A549 (cell line): ENCODE measurements around the gene MTPN. TPM values are rescaled to one million over a fixed set of nuclear protein-coding genes. Genes with fewer than 3 reads are reported as not detected.

Experiments
- ATAC-seq, 2 experiments: fragments of 200-7000 bp in 1 of 2; fragments of >200 bp in 1 of 2; cut with Nextera tagmentation in 1 of 2; cut with Tn5 transposase in 1 of 2; 3 replicates each; pipeline versions ENCODE4 v1.8.0 to v1.9.1; 2018 to 2020; ENCODE audit warnings: mild to moderate bottlenecking in 1 of 2, moderate library complexity in 1 of 2
- CTCF ChIA-PET: fragments of 300-600 bp; sonication (Branson Sonifier 250); formaldehyde crosslinking; extraction: SDS; loops from one replicate; lab custom pipeline; 2021; ENCODE audit warnings: antibody characterized with exemption, inconsistent platforms; lab: Yijun Ruan, JAX
- POLR2A ChIA-PET: fragments of 350-600 bp; formaldehyde crosslinking; extraction: SDS; loops from one replicate; lab custom pipeline; 2021; ENCODE audit warnings: antibody characterized with exemption, inconsistent platforms; lab: Yijun Ruan, JAX
- DNase-seq, 2 experiments: peaks; one replicate each; pipeline versions ENCODE4 v3.0.0 to v3.0.0-alpha.2; 2011 to 2016; ENCODE audit warnings: low read depth in 1 of 2, low spot score in 1 of 2
- FAIRE-seq: peaks from 2 replicates; lab custom pipeline; 2011; peaks lifted over from hg19 to GRCh38; lab: Jason Lieb, UNC
- H3K27ac ChIP-seq, 2 experiments: fragments of >200 bp; sonication (Bioruptor Twin); formaldehyde crosslinking; 3 replicates each; pipeline ENCODE4 v1.5.1; 2016 to 2017
- H3K4me1 ChIP-seq: fragments of >200 bp; sonication (Bioruptor Twin); formaldehyde crosslinking; 3 replicates; pipeline ENCODE4 v1.6.1; 2016
- H3K4me2 ChIP-seq: fragments of >200 bp; sonication (Bioruptor Twin); formaldehyde crosslinking; 3 replicates; pipeline ENCODE4 v1.6.1; 2016
- H3K4me3 ChIP-seq: fragments of >200 bp; sonication (Bioruptor Twin); formaldehyde crosslinking; 3 replicates; pipeline ENCODE4 v1.5.1; 2016
- H3K9me3 ChIP-seq: fragments of >200 bp; sonication (Bioruptor Twin); formaldehyde crosslinking; 3 replicates; pipeline ENCODE4 v1.6.1; 2016
- BHLHE40 ChIP-seq: IDR thresholded peaks from 2 replicates; pipeline ENCODE4 v1.6.1; 2012; ENCODE audit warnings: low read depth, low read length, inconsistent platforms
- CHD4 ChIP-seq: fragments of 200-600 bp; sonication (generic); IDR thresholded peaks from 2 replicates; pipeline ENCODE4 v1.6.1; 2016; ENCODE audit warnings: antibody characterized with exemption, mild to moderate bottlenecking, borderline replicate concordance
- ESRRA ChIP-seq: fragments of 150-350 bp; IDR thresholded peaks from 2 replicates; pipeline ENCODE4 v1.6.1; 2014; ENCODE audit warnings: mild to moderate bottlenecking, low read length, borderline replicate concordance
- FOSB ChIP-seq: fragments of 250-450 bp; sonication (Bioruptor Pico); IDR thresholded peaks from 2 replicates; pipeline ENCODE4 v1.5.0; 2020; ENCODE audit warnings: mild to moderate bottlenecking, moderate library complexity
- FOXS1 ChIP-seq: fragments of 250-450 bp; sonication (Bioruptor Pico); IDR thresholded peaks from 2 replicates; pipeline ENCODE4 v1.5.0; 2020; ENCODE audit warnings: mild to moderate bottlenecking, moderate library complexity
- HEYL ChIP-seq: fragments of 250-450 bp; sonication (Bioruptor Pico); IDR thresholded peaks from 2 replicates; pipeline ENCODE4 v1.8.0; 2021; ENCODE audit warnings: mild to moderate bottlenecking, moderate library complexity
- HOXB5 ChIP-seq: fragments of 250-450 bp; sonication (Bioruptor Pico); IDR thresholded peaks from 2 replicates; pipeline ENCODE4 v1.5.0; 2020; ENCODE audit warnings: mild to moderate bottlenecking, moderate library complexity
- JUNB ChIP-seq: fragments of >200 bp; sonication (Bioruptor Twin); formaldehyde crosslinking; IDR thresholded peaks from 2 replicates; pipeline ENCODE4 v1.6.1; 2016
- KDM5A ChIP-seq: fragments of 200-600 bp; sonication (generic); IDR thresholded peaks from 2 replicates; pipeline ENCODE4 v1.6.1; 2016; ENCODE audit warnings: antibody characterized with exemption, mild to moderate bottlenecking
- MAZ ChIP-seq: fragments of 150-350 bp; IDR thresholded peaks from 2 replicates; pipeline ENCODE4 v1.6.1; 2014; ENCODE audit warnings: antibody characterized with exemption, low read depth, low read length, borderline replicate concordance
- MYC ChIP-seq: IDR thresholded peaks from 2 replicates; pipeline ENCODE4 v1.6.1; 2012; ENCODE audit warnings: mild to moderate bottlenecking, inconsistent platforms, low read length, improper control_type of control experiment, borderline replicate concordance
- NFE2L2 ChIP-seq: fragments of 150-350 bp; conservative IDR thresholded peaks from 2 replicates; pipeline ENCODE4 v1.6.1; 2014; ENCODE audit warnings: low read length
- PHF8 ChIP-seq: fragments of 200-600 bp; sonication (generic); IDR thresholded peaks from 2 replicates; pipeline ENCODE4 v1.6.1; 2016; ENCODE audit warnings: low read depth, mild to moderate bottlenecking, antibody characterized with exemption, moderate library complexity, borderline replicate concordance
- POLR2A ChIP-seq: IDR thresholded peaks from 2 replicates; pipeline ENCODE4 v1.6.1; 2012; ENCODE audit warnings: mild to moderate bottlenecking, low read length
- REST ChIP-seq: fragments of 200-600 bp; sonication (generic); IDR thresholded peaks from 2 replicates; pipeline ENCODE4 v1.6.1; 2016; ENCODE audit warnings: antibody characterized with exemption, mild to moderate bottlenecking, moderate library complexity
- SMC3 ChIP-seq: fragments of >200 bp; sonication (Bioruptor Twin); formaldehyde crosslinking; IDR thresholded peaks from 3 replicates; pipeline ENCODE4 v1.6.1; 2018; ENCODE audit warnings: inconsistent platforms
- SREBF2 ChIP-seq: fragments of 450-650 bp; IDR thresholded peaks from 2 replicates; pipeline ENCODE4 v1.6.1; 2014; ENCODE audit warnings: mild to moderate bottlenecking, moderate library complexity
- TFCP2L1 ChIP-seq: fragments of 250-450 bp; sonication (Bioruptor Pico); IDR thresholded peaks from 2 replicates; pipeline ENCODE4 v1.5.0; 2021; ENCODE audit warnings: mild to moderate bottlenecking
- USF2 ChIP-seq: fragments of 450-650 bp; IDR thresholded peaks from 2 replicates; pipeline ENCODE4 v1.6.1; 2014; ENCODE audit warnings: antibody characterized with exemption
- ZFP36 ChIP-seq: fragments of 450-650 bp; IDR thresholded peaks from 2 replicates; pipeline ENCODE4 v1.6.1; 2014; ENCODE audit warnings: borderline replicate concordance; ENCODE audit not compliant: partially characterized antibody
- ZNF302 ChIP-seq: fragments of 250-450 bp; sonication (Bioruptor Pico); IDR thresholded peaks from 2 replicates; pipeline ENCODE4 v1.9.0; 2021; ENCODE audit warnings: inconsistent platforms, mild to moderate bottlenecking, moderate library complexity
- WGBS: methylation state at CpG from one replicate; pipeline ENCODE4 v1.1.6; 2017; ENCODE audit errors: missing lambda C conversion rate; 5-methylcytosine and 5-hydroxymethylcytosine counted together
- polyA plus RNA-seq, 4 experiments: library from polyadenylated mRNA; depleted of rRNA in 3 of 4; stranded (reverse); fragments of >200 nt; fragmentation: RNase III in 1 of 4; extraction: RNeasy Plus Mini Kit Qiagen cat#74134 plus additional on column Dnase treatment in 1 of 4; gene quantifications; 2 replicates in 3 of 4; 3 replicates in 1 of 4; pipeline ENCODE4 v1.2.3, GENCODE V29; 2011 to 2017
- TF ChIP-seq, protein P1 (sequence below): fragments of >200 bp; sonication (Bioruptor Twin); formaldehyde crosslinking; IDR thresholded peaks from 3 replicates; pipeline ENCODE4 v1.6.1; 2016
- TF ChIP-seq, protein P2 (sequence below): fragments of 250-450 bp; sonication (Bioruptor Pico); IDR thresholded peaks from 2 replicates; pipeline ENCODE4 v1.5.0; 2020; ENCODE audit warnings: low read depth, mild to moderate bottlenecking, moderate library complexity

MTPN gene
- polyA plus RNA-seq, 2 of the 4 experiments (the other 2 are of a cell fraction) = 147 to 206 TPM

GRCh38 chr7:135917721-135918120 lies 59.4 kb downstream of the MTPN start:
- 73% methylated on average over 7 of the region's 7 CpGs for WGBS
- DNase-seq = no peak
- no peaks in the 10 kb centered on the region for H3K9me3 ChIP-seq
- H3K27ac ChIP-seq = no peak overlapping the region
- ChIA-PET CTCF (no interaction called here), POLR2A (no interaction called here)
- no peak for ATAC-seq
- no peak overlapping the region for H3K4me3 ChIP-seq
- no peaks in the 10 kb centered on the region for H3K4me1 ChIP-seq
- TF ChIP-seq ZFP36 = no peak
- no peak for TF ChIP-seq HEYL
- no peak for TF ChIP-seq MYC
- no peak for TF ChIP-seq CHD4
- no peak for TF ChIP-seq ZNF302 (CRISPR knock-in tag)
- TF ChIP-seq JUNB = no peak
- TF ChIP-seq FOXS1 (CRISPR knock-in tag) = no peak
- no peak for TF ChIP-seq USF2
- TF ChIP-seq, protein P1, sequence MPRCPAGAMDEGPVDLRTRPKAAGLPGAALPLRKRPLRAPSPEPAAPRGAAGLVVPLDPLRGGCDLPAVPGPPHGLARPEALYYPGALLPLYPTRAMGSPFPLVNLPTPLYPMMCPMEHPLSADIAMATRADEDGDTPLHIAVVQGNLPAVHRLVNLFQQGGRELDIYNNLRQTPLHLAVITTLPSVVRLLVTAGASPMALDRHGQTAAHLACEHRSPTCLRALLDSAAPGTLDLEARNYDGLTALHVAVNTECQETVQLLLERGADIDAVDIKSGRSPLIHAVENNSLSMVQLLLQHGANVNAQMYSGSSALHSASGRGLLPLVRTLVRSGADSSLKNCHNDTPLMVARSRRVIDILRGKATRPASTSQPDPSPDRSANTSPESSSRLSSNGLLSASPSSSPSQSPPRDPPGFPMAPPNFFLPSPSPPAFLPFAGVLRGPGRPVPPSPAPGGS = no peak
- no peak for TF ChIP-seq NFE2L2
- no peak for TF ChIP-seq SMC3
- TF ChIP-seq FOSB (CRISPR knock-in tag) = no peak
- TF ChIP-seq POLR2A = no peak
- no peak for TF ChIP-seq ESRRA
- FAIRE-seq = no peak
- H3K4me2 ChIP-seq = no peak overlapping the region

DNA sequence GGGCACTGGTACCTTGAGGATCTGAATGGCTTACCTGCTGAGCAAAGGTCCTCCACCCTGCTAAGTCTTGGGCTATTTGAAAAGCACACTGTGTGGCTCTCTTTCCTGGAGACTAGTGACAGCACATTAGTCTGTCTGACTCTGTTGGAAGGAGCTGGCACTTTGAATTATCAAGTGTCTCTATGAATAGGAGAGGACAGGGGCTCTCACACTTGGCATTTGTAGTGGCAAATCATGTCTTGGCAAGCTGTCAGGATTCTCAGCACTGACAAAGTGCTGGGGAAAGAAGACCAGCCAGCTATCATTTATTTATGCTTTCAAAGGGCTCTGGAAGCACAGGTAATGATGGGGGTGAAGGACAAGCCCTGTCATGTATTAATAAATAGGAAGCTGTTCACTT lies 62.8 kb downstream of the MTPN start:
- no peak overlapping the region for H3K27ac ChIP-seq
- no peak for ATAC-seq
- CTCF ChIA-PET = interaction anchor here (1.5 kb wide), 1 partner anchor 13 kb away, joined by 3 read pairs; no protein-coding TSS in a partner anchor
- H3K9me3 ChIP-seq = no peaks in the 10 kb centered on the region
- H3K4me2 ChIP-seq = no peak overlapping the region
- POLR2A ChIA-PET = no interaction called here
- TF ChIP-seq TFCP2L1 (CRISPR knock-in tag) = no peak
- TF ChIP-seq MAZ = no peak
- no peak for TF ChIP-seq HEYL
- no peak for TF ChIP-seq POLR2A
- no peak for TF ChIP-seq SREBF2
- no peak for TF ChIP-seq PHF8
- no peak for TF ChIP-seq BHLHE40
- TF ChIP-seq KDM5A = no peak
- no peak for TF ChIP-seq REST
- TF ChIP-seq HOXB5 (CRISPR knock-in tag) = no peak
- TF ChIP-seq, protein P2, sequence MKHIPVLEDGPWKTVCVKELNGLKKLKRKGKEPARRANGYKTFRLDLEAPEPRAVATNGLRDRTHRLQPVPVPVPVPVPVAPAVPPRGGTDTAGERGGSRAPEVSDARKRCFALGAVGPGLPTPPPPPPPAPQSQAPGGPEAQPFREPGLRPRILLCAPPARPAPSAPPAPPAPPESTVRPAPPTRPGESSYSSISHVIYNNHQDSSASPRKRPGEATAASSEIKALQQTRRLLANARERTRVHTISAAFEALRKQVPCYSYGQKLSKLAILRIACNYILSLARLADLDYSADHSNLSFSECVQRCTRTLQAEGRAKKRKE (CRISPR knock-in tag) = no peak
- TF ChIP-seq, all 56 proteins: peak for 0
- no peaks in the 10 kb centered on the region for H3K4me1 ChIP-seq
- FAIRE-seq (no peak), DNase-seq (no peak)
- H3K4me3 ChIP-seq = no peak overlapping the region
